ENCODE data around the gene MSI2. TPM values are rescaled to one million over a fixed set of nuclear protein-coding genes. Genes with fewer than 3 reads are reported as not detected.

Gene MSI2
- total RNA-seq, 1 experiment from 2014 or later, result 169 TPM

DNA sequence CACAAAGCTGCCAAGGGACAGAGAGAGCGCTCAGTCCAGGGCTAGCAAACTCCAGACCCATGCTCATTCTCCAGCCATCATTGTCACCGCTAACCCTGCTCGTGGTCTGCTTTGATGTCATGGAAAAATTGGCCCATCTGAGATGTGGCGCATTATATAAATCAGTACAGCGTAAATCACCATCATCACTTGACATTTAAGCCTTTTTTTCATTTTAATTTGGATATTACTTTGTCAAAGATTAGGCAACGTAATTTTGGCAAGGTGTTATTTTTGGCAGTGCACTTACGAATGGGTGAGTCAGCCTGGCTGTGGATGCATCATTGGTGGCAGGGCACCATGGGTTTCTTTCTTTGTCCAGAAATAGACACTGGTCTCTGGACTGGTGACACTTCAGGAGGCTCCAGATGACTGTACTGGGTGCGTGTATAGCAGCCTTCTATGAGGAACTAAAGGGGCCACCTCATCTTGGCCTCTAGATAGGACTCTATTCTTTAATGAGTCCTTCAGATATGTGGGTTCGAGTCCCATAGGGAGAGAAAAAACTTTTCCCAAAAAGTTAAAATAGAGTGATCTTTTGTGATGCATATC is 166.3 kb downstream of the MSI2 start:
- H3K36me3 ChIP-seq (ENCODE audit: insufficient read depth, low read length), result no peaks in the 10 kb centered on the region
- no peaks in the 10 kb centered on the region for H3K9me2 ChIP-seq (replicated peaks; ENCODE audit: insufficient read depth, low read length)
- H3K79me2 ChIP-seq (ENCODE audit: low read length), result peaks cover 45% of the 10 kb centered on the region
- no peaks in the 10 kb centered on the region for H4K20me1 ChIP-seq (ENCODE audit: insufficient read depth, low read depth, low read length)
- no peaks in the 10 kb centered on the region for H3K9me3 ChIP-seq (ENCODE audit: low read length)
- no peak overlapping the region for H2AFZ ChIP-seq (ENCODE audit: low read length)
- peak overlapping the region; percentile 56 for H3K4me3 ChIP-seq (ENCODE audit: low read length)
- H3K4me1 ChIP-seq (ENCODE audit: low read length), result peaks cover 96% of the 10 kb centered on the region
- peak; percentile 98 for DNase-seq
- H3K27ac ChIP-seq (ENCODE audit: low read length), result peak overlapping the region; percentile 99
- H3K4me2 ChIP-seq (ENCODE audit: low read depth, low read length, poor library complexity, severe bottlenecking), result peak overlapping the region; percentile 77
- no peaks in the 10 kb centered on the region for H3K27me3 ChIP-seq (ENCODE audit: low read length)
- peak overlapping the region; percentile 77 for H3K9ac ChIP-seq (ENCODE audit: low read length)

DNA sequence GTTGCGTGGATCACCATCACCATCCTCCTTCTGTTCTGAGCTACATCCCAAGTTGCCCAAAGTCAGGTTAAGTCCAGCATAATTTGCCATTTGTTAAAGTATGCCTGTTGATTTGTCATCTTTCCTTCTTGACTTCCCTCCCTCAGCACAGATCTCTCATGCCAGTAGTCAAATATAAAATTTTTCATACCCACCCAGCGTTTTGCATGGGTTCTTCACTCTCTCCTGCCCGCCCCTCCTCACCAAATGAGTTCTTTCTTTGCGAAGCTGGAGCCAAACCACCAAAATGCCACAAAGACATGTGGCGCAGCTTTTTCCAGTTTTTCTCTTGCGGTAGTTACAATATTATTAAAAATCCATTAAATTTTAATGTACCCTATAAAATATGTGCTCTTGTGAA is 167.2 kb downstream of the MSI2 start:
- no peak overlapping the region for H2AFZ ChIP-seq (ENCODE audit: low read length)
- peak overlapping the region; percentile 77 for H3K4me2 ChIP-seq (ENCODE audit: low read depth, low read length, poor library complexity, severe bottlenecking)
- peaks cover 95% of the 10 kb centered on the region for H3K4me1 ChIP-seq (ENCODE audit: low read length)
- peak overlapping the region; percentile 77 for H3K9ac ChIP-seq (ENCODE audit: low read length)
- peak overlapping the region; percentile 99 for H3K27ac ChIP-seq (ENCODE audit: low read length)
- no peaks in the 10 kb centered on the region for H4K20me1 ChIP-seq (ENCODE audit: insufficient read depth, low read depth, low read length)
- H3K9me3 ChIP-seq (ENCODE audit: low read length), result no peaks in the 10 kb centered on the region
- no peaks in the 10 kb centered on the region for H3K27me3 ChIP-seq (ENCODE audit: low read length)
- H3K4me3 ChIP-seq (ENCODE audit: low read length), result peak overlapping the region; percentile 56
- no peaks in the 10 kb centered on the region for H3K9me2 ChIP-seq (replicated peaks; ENCODE audit: insufficient read depth, low read length)
- DNase-seq, result peak; percentile 93
- peaks cover 44% of the 10 kb centered on the region for H3K79me2 ChIP-seq (ENCODE audit: low read length)
- no peaks in the 10 kb centered on the region for H3K36me3 ChIP-seq (ENCODE audit: insufficient read depth, low read length)

DNA sequence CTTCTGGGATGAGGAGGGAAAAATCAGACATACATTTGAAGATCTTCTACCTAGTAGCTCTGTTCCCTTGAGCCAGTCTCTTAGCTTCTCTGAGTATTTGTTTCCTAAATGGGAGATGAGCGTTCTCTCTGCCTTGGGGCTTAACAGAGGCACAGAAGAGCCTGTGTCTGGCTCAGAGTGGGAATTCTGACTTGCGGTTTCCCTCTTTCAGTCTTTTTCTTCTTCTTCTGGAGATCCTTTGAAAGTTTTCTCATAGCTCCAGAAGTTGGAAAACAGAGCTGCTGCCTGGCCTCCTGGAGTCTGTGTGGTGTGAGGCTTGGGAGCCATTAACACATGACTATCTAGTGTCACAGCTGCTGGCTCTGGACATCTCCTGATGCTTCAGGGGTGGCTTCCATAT is 167.9 kb downstream of the MSI2 start:
- peaks cover 96% of the 10 kb centered on the region for H3K4me1 ChIP-seq (ENCODE audit: low read length)
- peak overlapping the region; percentile 99 for H3K27ac ChIP-seq (ENCODE audit: low read length)
- H3K4me2 ChIP-seq (ENCODE audit: low read depth, low read length, poor library complexity, severe bottlenecking), result peak overlapping the region; percentile 77
- H2AFZ ChIP-seq (ENCODE audit: low read length), result no peak overlapping the region
- no peaks in the 10 kb centered on the region for H3K27me3 ChIP-seq (ENCODE audit: low read length)
- peak overlapping the region; percentile 77 for H3K9ac ChIP-seq (ENCODE audit: low read length)
- no peaks in the 10 kb centered on the region for H4K20me1 ChIP-seq (ENCODE audit: insufficient read depth, low read depth, low read length)
- no peak for DNase-seq
- H3K79me2 ChIP-seq (ENCODE audit: low read length), result peaks cover 46% of the 10 kb centered on the region
- H3K4me3 ChIP-seq (ENCODE audit: low read length), result peak overlapping the region; percentile 56
- H3K9me3 ChIP-seq (ENCODE audit: low read length), result no peaks in the 10 kb centered on the region
- no peaks in the 10 kb centered on the region for H3K9me2 ChIP-seq (replicated peaks; ENCODE audit: insufficient read depth, low read length)
- no peaks in the 10 kb centered on the region for H3K36me3 ChIP-seq (ENCODE audit: insufficient read depth, low read length)

DNA sequence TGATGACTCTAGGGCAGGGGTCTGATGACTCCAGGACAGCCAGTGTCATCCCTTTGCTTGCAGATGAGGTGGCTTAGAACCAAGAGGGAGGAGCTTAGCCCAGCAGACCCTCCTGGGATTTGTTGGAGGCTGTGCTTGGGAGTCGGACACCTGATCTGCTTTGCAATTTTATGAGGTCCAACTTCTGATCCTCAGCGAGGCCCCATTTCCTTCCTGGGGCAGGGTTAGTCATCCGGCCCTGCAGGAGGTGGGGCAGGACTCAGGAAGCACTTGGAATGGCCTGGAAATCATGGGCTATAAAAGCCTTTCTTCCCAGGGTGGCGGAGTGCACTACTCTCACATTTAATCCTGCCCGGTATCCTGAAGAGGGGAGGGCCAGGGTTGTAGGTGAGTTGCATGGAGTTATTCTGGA is 168.5 kb downstream of the MSI2 start:
- Histone ChIP-seq H3K4me1 (ENCODE audit: low read length) (peaks cover 94% of the 10 kb centered on the region), H4K20me1 (ENCODE audit: insufficient read depth, low read depth, low read length) (no peaks in the 10 kb centered on the region), H2AFZ (ENCODE audit: low read length) (no peak overlapping the region), H3K4me2 (ENCODE audit: low read depth, low read length, poor library complexity, severe bottlenecking) (peak overlapping the region; percentile 77), H3K27ac (ENCODE audit: low read length) (peak overlapping the region; percentile 99), H3K4me3 (ENCODE audit: low read length) (peak overlapping the region; percentile 56), H3K9ac (ENCODE audit: low read length) (peak overlapping the region; percentile 77), H3K36me3 (ENCODE audit: insufficient read depth, low read length) (no peaks in the 10 kb centered on the region), H3K9me3 (ENCODE audit: low read length) (no peaks in the 10 kb centered on the region), H3K27me3 (ENCODE audit: low read length) (no peaks in the 10 kb centered on the region), H3K9me2 (replicated peaks; ENCODE audit: insufficient read depth, low read length) (no peaks in the 10 kb centered on the region), H3K79me2 (ENCODE audit: low read length) (peaks cover 48% of the 10 kb centered on the region)
- DNase-seq, result peak; percentile 93

DNA sequence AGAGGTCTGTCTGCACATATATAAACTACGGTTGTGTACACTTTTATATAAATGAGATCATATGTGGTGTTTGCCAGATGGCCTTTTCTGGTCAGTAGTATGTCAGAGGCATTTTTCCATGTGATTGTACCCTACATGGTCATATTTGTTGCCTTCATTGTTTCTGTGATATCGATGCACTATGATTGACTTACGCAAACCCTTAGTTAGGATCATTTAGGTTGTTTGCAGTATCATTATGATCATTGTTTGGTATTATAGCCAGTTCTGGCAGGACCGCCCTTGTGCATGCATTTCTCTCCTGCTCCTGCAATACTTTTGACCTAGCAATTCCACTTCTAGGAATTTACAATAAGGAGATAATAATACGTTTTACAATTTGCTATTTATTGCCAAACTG is 169.1 kb downstream of the MSI2 start:
- peaks cover 54% of the 10 kb centered on the region for H3K79me2 ChIP-seq (ENCODE audit: low read length)
- peaks cover 92% of the 10 kb centered on the region for H3K4me1 ChIP-seq (ENCODE audit: low read length)
- peak overlapping the region; percentile 99 for H3K27ac ChIP-seq (ENCODE audit: low read length)

GRCh38 chr17:57425903-57426880 is 169.9 kb downstream of the MSI2 start:
- DNase-seq, result no peak
- Histone ChIP-seq H3K27me3 (ENCODE audit: low read length) (no peaks in the 10 kb centered on the region), H3K4me2 (ENCODE audit: low read depth, low read length, poor library complexity, severe bottlenecking) (peak overlapping the region; percentile 77), H3K27ac (ENCODE audit: low read length) (peak overlapping the region; percentile 99), H2AFZ (ENCODE audit: low read length) (no peak overlapping the region), H3K9ac (ENCODE audit: low read length) (peak overlapping the region; percentile 77), H3K9me3 (ENCODE audit: low read length) (no peaks in the 10 kb centered on the region), H3K79me2 (ENCODE audit: low read length) (peaks cover 61% of the 10 kb centered on the region), H4K20me1 (ENCODE audit: insufficient read depth, low read depth, low read length) (no peaks in the 10 kb centered on the region), H3K4me1 (ENCODE audit: low read length) (peaks cover 87% of the 10 kb centered on the region), H3K4me3 (ENCODE audit: low read length) (peak overlapping the region; percentile 56), H3K36me3 (ENCODE audit: insufficient read depth, low read length) (no peaks in the 10 kb centered on the region), H3K9me2 (replicated peaks; ENCODE audit: insufficient read depth, low read length) (no peaks in the 10 kb centered on the region)

More for the DNA sequence above, 169.1 kb downstream of the MSI2 start:
- no peaks in the 10 kb centered on the region for H4K20me1 ChIP-seq (ENCODE audit: insufficient read depth, low read depth, low read length)
- peak overlapping the region; percentile 77 for H3K9ac ChIP-seq (ENCODE audit: low read length)
- peak overlapping the region; percentile 56 for H3K4me3 ChIP-seq (ENCODE audit: low read length)
- no peaks in the 10 kb centered on the region for H3K9me3 ChIP-seq (ENCODE audit: low read length)
- no peaks in the 10 kb centered on the region for H3K36me3 ChIP-seq (ENCODE audit: insufficient read depth, low read length)
- H2AFZ ChIP-seq (ENCODE audit: low read length), result no peak overlapping the region
- no peaks in the 10 kb centered on the region for H3K9me2 ChIP-seq (replicated peaks; ENCODE audit: insufficient read depth, low read length)
- H3K4me2 ChIP-seq (ENCODE audit: low read depth, low read length, poor library complexity, severe bottlenecking), result peak overlapping the region; percentile 77
- H3K27me3 ChIP-seq (ENCODE audit: low read length), result no peaks in the 10 kb centered on the region
- no peak for DNase-seq

DNA sequence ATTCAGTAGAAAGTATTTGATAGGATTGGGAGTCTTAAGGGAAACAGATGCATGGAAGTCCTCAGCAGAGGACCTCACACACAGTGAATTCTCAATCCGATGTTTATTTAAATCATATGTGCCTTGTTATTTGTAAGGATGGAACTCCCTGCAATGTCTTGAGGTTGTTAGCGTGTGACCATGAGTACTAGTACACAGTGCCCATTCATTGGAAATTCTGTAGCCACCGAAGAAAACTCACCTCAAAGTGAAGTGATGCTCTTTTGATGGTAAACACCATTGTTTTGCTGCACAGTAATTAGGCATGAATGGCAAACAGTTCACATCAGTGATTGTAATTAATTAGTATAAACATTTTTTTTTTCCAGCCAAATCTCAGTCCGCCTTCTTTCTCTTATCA is 173.6 kb downstream of the MSI2 start:
- no peaks in the 10 kb centered on the region for H3K9me2 ChIP-seq (replicated peaks; ENCODE audit: insufficient read depth, low read length)
- DNase-seq, result no peak

DNA sequence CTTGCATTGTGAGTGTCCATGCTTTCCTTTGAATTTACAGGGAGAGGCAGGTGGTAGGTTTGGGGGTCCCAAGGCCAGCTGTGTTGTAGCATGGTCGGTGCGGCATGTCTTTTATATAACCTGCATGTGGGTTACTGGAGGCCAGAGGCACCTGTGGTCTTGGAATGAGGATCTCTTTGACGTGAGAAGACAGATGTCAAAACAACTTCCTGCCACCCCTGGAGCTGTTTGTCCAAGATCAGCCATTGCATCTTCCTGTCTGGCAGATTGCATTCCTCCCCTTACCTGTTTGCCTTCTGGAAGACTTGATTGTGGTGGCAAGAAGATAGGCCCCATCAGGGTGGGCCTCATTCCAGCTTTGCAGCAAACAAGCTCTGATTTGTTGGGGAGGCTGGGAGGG is 175.1 kb downstream of the MSI2 start:
- no peaks in the 10 kb centered on the region for H3K9me2 ChIP-seq (replicated peaks; ENCODE audit: insufficient read depth, low read length)
- H3K9ac ChIP-seq (ENCODE audit: low read length), result no peak overlapping the region
- no peaks in the 10 kb centered on the region for H4K20me1 ChIP-seq (ENCODE audit: insufficient read depth, low read depth, low read length)
- H3K4me2 ChIP-seq (ENCODE audit: low read depth, low read length, poor library complexity, severe bottlenecking), result no peak overlapping the region
- no peak overlapping the region for H2AFZ ChIP-seq (ENCODE audit: low read length)
- peaks cover 97% of the 10 kb centered on the region for H3K79me2 ChIP-seq (ENCODE audit: low read length)
- H3K36me3 ChIP-seq (ENCODE audit: insufficient read depth, low read length), result no peaks in the 10 kb centered on the region
- no peaks in the 10 kb centered on the region for H3K27me3 ChIP-seq (ENCODE audit: low read length)
- DNase-seq, result no peak
- no peak overlapping the region for H3K4me3 ChIP-seq (ENCODE audit: low read length)
- H3K9me3 ChIP-seq (ENCODE audit: low read length), result no peaks in the 10 kb centered on the region
- H3K4me1 ChIP-seq (ENCODE audit: low read length), result peaks cover 63% of the 10 kb centered on the region
- peak overlapping the region; percentile 31 for H3K27ac ChIP-seq (ENCODE audit: low read length)

More for the DNA sequence above, 173.6 kb downstream of the MSI2 start:
- Histone ChIP-seq H3K4me2 (ENCODE audit: low read depth, low read length, poor library complexity, severe bottlenecking) (no peak overlapping the region), H3K36me3 (ENCODE audit: insufficient read depth, low read length) (no peaks in the 10 kb centered on the region), H3K9me3 (ENCODE audit: low read length) (no peaks in the 10 kb centered on the region), H2AFZ (ENCODE audit: low read length) (no peak overlapping the region), H4K20me1 (ENCODE audit: insufficient read depth, low read depth, low read length) (no peaks in the 10 kb centered on the region), H3K4me3 (ENCODE audit: low read length) (no peak overlapping the region), H3K9ac (ENCODE audit: low read length) (no peak overlapping the region), H3K27ac (ENCODE audit: low read length) (peak overlapping the region; percentile 31), H3K79me2 (ENCODE audit: low read length) (peaks cover 97% of the 10 kb centered on the region), H3K27me3 (ENCODE audit: low read length) (no peaks in the 10 kb centered on the region), H3K4me1 (ENCODE audit: low read length) (peaks cover 63% of the 10 kb centered on the region)
